ENCODE results near the gene DOCK4.

- TF ChIP-seq CTCF (IDR thresholded peaks at IDR 0.05; ENCODE audit: insufficient read depth, low read depth, low read length) (no peak), EZH2 (IDR thresholded peaks at IDR 0.05; ENCODE audit: insufficient read depth, low read length) (no peak)
Observed at GRCh38 chr7:112064627-112065385, 141.4 kb downstream of the DOCK4 start.
